Measurements from ENCODE around the gene FKBP4.

The FKBP4 gene

DNA sequence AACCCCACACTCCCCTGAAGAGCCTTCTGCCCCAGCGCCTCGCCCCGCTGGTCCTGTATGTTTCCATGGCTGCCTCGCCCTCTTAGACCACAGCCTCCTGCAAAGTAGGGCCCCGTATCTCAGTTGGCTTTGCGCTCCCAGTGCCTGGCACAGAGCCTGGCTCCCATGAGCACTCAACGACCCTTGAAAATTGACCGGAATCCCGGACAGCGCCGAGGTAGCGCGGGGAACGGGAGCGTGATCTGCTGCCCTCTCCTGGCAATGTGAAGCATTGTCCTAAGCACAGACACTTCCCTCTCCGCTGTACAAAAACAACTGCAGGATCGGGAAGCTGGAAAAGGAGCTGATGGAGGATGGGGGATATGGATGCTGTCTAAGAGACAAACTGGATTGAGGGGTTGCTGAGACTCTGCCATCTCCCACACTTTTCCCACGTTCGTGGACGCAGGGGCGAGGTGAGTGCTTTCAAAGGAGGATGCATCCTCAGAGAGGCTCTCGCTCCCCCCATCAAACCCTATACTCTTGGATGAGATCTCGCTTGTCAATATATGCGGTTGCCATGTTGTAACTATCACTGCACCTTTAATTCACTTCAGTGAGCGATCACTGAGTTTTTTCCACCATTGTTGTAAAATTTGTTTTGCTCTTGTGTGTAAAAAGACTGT is 10.7 kb upstream of the FKBP4 start:
- DNase-seq: peak; percentile 48

DNA sequence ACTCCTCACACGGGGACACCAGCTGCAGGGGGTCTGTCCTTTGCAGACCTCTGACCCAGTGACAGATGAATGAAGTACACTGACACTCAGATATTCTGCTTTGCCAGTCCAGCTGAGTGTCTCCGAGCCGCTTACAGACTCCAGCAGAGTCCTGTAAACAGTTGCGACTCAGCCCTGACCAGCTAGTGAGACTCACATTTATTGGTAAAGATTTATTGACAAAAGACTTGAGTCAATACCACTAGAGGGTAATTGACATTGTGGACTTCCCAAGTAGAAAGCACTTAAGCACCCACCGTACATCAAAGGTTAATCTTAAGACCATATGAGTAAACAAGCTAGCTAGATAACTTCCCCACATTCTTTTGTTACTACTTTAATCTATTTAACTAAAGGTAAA is 9.8 kb upstream of the FKBP4 start:
- DNase-seq: no peak

DNA sequence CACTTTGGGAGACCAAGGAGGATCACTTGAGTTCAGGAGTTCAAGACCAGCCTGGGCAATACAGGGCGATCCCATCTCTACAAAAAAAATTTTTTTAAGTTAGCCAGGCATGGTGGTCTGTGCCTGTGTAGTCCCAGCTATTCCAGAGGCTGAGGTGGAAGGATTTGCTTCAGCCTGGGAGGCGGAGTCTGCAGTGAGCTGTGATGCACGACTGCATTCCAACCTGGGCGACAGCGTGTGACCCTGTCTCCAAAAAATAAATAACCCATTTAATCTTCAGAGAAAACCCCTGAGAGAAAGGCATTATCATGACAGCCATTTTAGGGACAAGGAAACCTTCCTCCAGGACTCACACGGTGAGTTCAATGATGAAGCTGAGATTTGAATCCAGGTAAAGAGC is 3.7 kb upstream of the FKBP4 start:
- no peak for DNase-seq

DNA sequence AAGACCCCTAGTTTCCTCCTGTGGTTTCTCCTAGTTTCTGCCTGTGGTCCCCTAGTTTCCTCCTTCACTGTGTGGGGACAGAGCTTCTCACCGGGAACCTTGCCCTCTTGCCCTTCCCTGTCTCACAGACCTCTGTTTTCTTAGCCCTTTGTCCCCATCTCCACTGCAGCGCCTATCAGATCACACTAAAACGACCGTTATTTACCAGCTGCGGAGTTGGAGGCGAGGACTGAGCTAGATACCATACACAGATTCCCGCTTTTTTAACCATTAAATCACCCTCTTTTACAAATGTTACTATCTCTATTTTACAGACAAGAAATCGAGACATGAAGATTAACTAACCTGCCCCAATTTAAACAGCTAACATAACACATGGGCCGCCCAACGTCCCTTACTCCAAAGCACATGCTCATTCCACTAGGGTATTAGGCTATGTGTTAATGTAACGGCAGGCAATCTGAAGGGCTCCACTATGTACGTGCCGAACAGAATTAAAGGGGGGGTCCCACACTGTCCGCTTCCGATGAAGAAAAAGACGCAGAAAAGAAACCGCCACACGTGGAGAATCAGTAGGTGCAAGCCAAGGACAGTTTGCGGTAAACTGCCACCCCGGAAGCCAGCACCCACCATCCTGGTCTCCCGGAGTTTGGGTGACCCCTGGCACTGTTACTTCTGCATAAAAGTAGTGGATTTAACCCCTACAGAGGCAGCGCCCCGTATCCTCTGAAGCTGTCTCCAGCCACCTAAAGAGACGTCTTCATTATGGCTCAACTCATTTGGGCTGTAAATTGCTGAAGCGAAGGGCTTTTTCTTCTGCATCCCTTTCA is 1.9 kb upstream of the FKBP4 start:
- DNase-seq: no peak

DNA sequence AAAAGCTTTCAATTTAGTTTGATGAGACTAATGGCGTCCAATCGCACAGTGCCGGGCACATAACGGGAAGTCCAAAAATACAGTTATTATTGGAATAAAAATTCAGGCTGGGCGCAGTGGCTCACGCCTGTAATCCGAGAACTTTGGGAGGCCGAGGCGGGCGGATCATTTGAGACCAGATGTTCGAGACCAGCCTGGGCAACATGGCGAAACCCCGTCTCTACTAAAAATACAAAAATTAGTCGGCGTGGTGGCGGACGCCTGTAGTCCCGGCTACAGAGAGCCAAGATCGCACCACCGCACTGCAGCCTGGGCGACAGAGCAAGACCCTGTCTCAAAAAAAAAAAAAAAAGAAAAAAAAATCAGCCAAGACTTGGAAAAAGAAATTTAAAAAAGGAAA is 1.2 kb upstream of the FKBP4 start:
- no peak for DNase-seq

DNA sequence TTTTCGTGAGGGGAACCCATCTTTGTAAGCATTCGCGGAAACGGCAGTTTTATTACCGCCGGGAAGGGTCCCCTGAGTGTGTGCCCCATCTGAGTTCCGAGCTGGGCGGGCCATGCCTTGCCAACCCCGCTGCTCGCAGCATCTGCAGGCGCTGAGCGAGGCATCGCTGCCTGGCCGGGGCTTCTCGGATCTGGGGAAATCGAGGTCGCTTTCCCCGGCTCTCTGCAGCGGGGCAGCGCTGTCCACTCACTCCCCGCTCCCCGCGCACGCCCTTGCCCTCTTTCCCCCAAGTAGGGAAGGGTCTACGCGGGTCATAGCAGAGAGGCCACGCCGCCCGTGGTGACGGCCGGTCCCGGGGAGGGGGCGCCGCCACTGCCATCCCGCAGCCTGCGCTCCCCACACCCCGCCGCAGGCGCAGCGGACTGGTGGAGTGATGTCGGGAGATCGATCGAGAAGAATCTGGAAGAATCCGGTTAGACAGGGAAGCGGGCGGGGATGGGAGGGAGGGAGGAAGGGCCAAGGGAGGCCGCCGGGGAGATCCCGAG is 507 bp upstream of the FKBP4 start:
- no peak for DNase-seq

DNA sequence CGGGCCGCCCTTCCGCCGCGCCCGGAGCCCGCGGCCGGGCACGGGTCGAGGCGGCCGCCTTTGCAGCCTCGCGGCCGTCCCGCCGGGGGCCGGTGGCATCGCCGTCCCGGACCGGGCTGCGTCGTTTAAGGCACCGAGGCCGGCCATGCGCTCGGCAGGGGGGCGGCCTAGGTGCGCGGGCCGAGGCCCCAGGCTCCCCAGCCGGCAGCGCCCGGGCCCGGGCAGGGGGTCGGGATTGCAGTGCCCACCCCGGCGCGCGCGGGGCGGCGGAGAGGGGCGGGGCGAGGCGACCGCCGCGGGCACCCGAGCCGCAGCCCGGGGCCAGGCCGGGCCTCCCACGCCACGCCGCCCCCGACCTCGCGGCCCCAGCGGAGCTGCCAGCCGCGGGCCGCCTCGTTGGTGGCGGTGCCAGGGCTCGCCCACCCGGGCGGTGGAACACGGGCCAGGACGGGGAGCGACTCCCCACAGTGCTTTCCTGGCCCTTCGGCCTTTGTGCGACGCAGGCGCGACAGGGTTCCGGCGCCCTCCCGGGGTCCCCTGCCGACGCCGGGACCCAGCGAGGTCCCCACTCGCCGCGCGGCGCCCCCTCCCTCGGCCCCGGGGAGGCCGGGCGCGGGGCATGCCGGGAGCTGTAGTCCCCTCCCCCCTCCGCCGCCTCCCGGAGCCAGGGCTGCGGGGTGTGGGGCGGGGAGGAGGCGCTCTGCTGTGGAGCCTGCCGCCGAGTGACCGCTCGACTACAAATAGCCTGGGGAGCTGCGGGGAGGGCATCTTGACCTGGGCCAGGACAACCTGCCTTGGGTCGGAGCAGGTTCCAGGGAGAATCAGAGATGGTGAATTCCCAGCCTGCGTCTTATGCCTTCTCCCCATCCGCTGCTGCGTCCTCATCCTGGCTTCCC is 769 bp downstream of the FKBP4 start:
- peak; percentile 20 for DNase-seq

DNA sequence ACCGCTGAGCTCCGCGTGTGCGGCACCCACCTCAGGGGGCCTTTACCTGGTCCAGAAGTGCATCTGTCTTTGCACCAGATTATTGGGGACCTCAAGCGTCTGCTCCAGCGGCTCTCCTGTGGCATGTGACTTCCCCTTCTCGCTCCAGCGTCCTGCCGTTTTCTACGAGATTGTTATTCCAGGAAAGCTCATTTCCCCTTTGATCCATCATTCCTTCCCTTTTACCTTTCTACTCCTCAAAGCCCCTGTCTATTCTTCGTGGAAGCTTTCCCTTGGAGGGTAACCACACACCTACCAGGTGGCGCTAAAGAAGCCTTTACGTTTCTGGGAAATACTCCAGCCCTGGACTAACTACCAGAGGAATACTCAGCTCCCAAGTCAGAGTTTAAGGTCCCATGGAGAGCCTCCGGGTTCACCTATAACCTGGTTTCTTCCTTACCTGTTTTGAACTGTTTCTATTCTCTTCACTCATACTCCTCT is 1.5 kb downstream of the FKBP4 start:
- DNase-seq: no peak

DNA sequence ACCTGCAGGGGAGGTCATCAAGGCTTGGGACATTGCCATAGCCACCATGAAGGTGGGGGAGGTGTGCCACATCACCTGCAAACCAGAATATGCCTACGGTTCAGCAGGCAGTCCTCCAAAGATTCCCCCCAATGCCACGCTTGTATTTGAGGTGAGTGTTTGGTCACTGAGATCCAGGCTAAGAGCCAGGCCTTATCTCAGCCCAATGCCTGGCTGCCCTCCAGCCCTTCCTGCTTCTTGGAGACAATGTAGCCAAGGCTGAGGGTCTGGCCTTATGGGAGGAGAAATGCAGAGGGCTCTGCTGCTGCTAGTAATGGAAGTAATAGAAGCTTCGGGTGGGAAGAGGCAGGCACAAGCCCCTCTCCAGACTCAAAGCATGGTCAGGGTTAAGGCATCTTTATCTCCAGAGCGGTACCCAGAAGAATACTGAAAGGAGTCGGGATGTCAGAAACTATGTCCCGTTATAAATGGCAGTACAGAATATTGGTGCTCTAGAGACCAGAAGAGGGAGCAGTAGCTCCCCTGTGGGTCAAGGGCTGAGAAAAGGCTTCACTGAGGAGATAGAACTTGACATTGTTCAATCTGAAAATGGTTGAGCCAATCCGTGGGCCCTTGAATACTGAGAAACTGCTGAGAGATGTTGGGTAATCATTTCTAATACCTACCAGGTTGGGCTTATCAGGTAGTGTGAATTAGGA is 3.1 kb downstream of the FKBP4 start:
- DNase-seq: no peak

DNA sequence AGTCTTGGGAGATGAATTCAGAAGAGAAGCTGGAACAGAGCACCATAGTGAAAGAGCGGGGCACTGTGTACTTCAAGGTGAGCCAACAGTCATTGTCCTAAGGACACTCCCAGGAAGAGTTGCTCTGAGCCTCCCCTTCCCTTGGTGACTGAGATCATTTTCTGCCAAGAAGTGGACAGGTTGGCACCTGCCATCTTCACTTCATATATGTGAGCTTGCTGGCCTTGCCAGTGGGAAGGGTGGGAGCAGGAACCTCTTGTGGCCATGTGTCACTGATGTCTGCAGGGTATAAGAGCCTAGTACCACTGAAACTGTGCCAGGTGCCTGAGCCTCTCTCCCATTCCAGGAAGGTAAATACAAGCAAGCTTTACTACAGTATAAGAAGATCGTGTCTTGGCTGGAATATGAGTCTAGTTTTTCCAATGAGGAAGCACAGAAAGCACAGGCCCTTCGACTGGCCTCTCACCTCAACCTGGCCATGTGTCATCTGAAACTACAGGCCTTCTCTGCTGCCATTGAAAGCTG is 5.3 kb downstream of the FKBP4 start:
- DNase-seq: no peak

DNA sequence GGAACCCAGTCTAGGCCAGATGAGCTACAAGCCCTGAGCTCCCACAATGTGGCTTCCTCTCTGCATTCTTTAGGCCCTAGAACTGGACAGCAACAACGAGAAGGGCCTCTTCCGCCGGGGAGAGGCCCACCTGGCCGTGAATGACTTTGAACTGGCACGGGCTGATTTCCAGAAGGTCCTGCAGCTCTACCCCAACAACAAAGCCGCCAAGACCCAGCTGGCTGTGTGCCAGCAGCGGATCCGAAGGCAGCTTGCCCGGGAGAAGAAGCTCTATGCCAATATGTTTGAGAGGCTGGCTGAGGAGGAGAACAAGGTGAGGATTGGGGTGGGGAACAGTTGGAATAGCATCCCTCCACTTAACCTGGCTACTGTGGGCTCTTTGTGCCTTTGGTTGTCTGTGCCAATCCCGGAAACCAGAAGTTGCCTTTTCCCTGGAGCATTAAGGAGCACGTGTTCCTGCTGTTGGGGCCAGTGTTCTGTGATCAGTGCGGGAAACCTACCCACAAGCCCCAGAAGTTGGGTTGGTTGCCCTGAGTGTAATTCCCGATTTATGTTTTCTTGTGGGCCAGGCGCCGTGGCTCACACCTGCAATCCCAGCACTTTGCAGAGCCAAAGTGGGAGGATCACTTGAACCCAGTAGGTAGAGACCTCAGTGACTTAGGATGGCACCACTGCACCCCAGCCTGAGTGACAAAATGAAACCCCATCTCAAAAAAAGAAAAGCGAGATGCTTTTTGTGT is 6.4 kb downstream of the FKBP4 start:
- no peak for DNase-seq

DNA sequence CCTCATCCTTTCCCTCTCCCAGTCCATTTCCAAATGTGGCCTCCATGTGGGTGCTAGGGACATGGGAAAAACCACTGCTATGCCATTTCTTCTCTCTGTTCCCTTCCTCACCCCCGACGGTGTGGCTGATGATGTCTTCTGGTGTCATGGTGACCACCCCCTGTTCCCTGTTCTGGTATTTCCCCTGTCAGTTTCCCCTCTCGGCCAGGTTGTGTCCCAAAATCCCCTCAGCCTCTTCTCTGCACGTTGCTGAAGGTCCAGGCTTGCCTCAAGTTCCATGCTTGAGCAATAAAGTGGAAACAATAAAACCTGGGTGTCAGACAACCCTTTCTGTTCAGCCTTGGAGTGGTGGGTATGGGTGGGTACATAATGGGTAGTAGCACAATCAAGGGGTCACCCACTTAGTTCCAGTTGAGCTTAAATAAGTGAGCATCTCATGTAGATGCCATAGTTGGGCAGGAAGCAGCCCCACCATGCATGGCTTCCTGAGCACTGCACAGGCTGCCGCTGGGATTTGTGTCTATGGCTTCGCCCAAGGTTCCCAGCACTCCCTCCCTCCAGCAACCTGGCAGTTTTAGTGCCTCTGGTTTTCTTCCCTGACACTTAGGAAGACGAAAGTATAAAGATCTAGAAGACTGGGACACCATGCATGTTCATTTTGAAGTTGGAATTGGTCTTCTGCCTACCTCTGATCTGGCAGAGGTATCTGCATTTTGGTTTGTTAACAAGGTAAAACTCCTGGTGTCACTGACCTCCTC is 9.0 kb downstream of the FKBP4 start:
- no peak for DNase-seq

DNA sequence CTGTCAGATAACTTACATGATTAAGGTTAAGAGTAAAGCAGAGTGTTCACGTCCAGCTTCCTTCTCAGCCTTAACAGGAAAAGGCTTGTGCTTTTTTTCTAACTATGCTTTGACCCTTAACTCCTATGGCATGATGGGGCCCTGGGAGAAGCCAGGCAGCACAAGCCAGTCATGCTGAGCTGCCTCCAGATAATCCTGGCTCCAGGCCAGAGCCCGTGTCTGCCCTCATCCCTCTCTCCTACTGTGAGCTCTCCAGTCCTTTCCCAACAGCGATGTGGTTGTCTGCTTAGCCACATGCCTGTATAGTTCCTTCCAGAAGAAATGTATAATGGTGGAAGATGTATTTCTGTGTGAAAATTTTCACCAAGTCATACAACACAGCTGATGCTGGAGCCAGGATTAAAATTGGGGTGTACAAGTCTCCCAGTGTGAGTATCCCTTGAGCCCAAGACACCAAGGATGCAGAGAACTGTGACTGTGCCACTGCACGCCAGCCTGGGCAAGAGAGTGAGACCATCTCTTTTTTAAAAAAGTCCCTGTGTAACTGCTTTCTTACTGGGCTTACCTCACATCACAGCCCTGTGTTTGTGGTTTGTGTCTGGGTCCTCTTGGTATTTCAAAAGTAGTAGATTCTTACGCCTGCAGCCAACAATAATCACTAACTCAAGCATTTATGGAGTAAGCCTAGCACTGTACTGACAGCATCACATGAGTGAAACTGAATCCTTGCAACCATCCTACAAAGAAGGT is 9.8 kb downstream of the FKBP4 start:
- DNase-seq: peak; percentile 32

DNA sequence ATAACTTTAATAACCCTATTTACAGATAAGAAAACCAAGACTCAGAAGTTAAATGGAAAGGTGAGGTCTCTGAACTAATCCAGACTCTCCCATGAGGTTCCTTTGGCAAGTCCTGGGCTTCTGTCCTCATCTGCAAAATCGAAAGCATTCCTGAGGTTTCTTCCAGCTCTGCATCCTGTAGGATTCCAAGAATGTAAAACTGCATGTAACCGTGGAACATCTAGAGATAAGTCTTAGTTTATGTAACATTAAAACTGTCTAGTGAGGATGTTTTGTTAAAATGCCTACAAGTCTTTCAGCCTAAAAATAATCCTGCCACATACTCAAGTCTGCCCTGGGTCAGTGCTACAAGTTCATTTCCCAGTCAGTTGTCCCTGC is 10.4 kb downstream of the FKBP4 start:
- no peak for DNase-seq

DNA sequence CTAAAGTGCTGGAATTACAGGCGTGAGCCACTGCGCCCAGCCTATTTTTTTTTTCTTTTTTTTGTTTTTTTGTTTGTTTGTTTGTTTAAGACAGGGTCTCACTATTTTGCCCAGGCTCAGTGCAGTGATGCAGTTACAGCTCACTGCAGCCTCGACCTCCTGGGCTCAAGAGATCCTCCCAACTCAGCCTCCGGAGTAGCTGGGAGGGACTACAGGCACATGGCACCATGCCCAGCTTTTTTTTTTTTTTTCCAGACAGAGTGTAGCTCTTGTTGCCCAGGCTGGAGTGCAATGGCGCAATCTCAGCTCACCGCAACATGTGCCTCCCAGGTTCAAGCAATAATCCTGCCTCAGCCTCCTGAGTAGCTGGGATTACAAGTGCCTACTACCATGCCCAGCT is 11.9 kb downstream of the FKBP4 start:
- no peak for DNase-seq

DNA sequence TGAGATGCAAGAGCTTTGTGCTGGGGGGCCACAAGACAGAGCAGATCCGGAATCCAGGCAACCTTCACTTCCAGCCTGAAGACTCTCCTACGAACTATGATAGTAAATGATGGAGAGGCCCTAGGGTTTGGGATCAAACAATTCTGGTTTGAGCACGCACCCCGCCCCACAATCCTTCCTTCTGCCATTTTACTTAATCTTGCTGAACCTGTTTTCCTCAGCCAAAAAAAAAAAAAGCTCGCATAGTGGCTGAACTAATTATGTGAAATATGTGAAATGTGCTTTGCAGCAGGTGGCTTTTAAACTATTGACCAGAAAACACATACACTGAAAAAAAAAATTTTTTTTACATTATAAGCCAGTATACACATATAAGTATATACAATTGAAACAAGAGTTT is 17.0 kb downstream of the FKBP4 start:
- no peak for DNase-seq

DNA sequence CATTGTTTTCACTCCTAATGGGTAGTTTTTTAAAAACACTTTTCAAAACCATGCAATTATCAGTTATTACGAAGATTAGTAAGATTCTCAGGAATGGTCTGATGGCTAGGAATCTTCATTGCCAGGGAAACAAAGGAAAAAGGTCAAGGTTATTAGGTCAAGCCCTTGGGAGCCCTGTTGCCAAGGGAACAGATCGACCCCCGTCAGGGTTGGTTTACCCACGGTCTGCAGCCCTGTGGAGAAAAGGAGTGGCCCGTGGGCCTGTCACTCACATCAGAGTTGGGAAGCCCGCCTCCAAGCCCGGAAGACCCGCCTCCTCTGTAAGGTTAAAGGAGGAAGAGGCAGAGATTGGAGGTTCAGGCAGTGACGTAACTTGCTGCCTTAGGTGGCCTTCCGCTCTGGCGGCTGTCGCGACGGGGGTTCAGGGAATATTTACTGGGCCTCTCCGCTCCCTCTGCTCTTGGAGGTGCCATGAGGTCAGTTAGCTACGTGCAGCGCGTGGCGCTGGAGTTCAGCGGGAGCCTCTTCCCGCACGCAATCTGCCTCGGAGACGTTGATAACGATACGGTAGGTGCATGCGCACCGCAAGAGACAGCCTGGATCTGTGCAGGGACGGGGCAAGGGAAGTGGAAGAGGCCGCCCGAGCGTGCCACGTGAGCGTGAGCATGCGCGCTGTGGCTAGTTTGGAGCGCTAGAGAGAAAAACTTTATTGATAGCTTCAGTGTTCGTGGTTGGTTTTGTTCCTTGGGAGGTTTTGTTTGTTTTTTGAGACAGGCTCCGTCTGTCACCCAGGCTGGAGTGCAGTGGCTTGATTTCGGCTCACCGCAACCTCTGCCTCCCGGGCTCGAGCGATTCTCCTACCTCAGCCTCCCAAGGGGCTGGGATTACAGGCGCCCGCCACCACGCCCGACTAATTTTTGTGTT is 17.8 kb downstream of the FKBP4 start, which contains the start of gene ITFG2:
Gene ITFG2 (plus strand): TSS at position 379 of the 924 bp plus-strand sequence. CDS start 93 bp downstream, at position 472.
- peak; percentile 94 for DNase-seq
